ENCODE results near the gene NXPH2. TPM values are rescaled to one million over a fixed set of nuclear protein-coding genes. Genes with fewer than 3 reads are reported as not detected.

The NXPH2 gene
- total and polyA plus RNA-seq, 2 experiments from 2014 or later = 5.4 to 8.4 TPM

DNA sequence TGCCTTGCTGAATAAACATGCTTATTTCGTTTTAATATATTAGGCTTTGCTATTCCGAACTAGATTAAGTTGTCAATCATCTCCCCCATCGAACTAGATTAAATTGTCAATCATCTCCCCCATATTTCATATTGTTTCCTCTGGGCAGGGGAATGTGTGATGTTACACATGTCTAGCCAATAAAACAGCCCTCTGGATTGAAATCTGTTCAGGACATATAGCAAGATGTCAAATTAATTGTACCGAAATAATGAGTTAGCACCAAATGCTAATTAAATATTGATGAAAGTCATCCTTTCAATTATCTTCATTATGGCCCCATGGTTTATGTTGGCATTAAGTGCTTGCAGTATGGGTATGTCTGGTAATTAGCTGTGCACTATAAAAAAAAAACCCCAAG lies 143.1 kb downstream of the NXPH2 start:
- H3K4me3 ChIP-seq = no peak overlapping the region
- no peak overlapping the region for H3K27ac ChIP-seq
- no peaks in the 10 kb centered on the region for H3K27me3 ChIP-seq
- no peak for DNase-seq (ENCODE audit: low read depth in 1 of 2, low spot score in 1 of 2)
- TF ChIP-seq, protein P1, sequence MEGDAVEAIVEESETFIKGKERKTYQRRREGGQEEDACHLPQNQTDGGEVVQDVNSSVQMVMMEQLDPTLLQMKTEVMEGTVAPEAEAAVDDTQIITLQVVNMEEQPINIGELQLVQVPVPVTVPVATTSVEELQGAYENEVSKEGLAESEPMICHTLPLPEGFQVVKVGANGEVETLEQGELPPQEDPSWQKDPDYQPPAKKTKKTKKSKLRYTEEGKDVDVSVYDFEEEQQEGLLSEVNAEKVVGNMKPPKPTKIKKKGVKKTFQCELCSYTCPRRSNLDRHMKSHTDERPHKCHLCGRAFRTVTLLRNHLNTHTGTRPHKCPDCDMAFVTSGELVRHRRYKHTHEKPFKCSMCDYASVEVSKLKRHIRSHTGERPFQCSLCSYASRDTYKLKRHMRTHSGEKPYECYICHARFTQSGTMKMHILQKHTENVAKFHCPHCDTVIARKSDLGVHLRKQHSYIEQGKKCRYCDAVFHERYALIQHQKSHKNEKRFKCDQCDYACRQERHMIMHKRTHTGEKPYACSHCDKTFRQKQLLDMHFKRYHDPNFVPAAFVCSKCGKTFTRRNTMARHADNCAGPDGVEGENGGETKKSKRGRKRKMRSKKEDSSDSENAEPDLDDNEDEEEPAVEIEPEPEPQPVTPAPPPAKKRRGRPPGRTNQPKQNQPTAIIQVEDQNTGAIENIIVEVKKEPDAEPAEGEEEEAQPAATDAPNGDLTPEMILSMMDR (IDR thresholded peaks at IDR 0.05; ENCODE audit: low read depth, low read length) = no peak
- no peaks in the 10 kb centered on the region for H3K9me3 ChIP-seq (ENCODE audit: low read depth)
- no peaks in the 10 kb centered on the region for H3K36me3 ChIP-seq
- peaks cover 28% of the 10 kb centered on the region for H3K4me1 ChIP-seq (ENCODE audit: low read depth)

DNA sequence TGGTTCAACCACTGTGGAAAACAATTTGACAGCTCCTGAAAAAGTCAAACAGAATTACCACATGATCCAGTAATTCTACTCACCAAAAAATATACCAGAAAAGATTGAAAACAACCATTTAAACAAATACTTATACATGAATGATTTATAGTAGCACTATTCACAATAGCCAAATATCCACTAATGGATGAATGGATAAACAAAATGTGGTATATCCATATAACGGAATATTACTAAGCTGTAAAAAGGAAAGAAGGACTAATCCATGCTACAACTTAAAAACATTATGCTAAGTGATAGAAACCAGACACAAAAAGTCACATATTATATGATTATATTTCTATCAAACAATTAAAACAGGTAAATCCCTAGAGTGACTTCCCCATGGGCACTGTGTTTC lies 147.1 kb downstream of the NXPH2 start:
- Histone ChIP-seq H3K4me3 (no peak overlapping the region), H3K27me3 (no peaks in the 10 kb centered on the region), H3K27ac (no peak overlapping the region), H3K4me1 (ENCODE audit: low read depth) (peaks cover 13% of the 10 kb centered on the region), H3K9me3 (ENCODE audit: low read depth) (no peaks in the 10 kb centered on the region), H3K36me3 (no peaks in the 10 kb centered on the region)
- TF ChIP-seq, protein P1 (IDR thresholded peaks at IDR 0.05; ENCODE audit: low read depth, low read length) = no peak
- DNase-seq (ENCODE audit: low read depth in 1 of 2, low spot score in 1 of 2) = no peak

DNA sequence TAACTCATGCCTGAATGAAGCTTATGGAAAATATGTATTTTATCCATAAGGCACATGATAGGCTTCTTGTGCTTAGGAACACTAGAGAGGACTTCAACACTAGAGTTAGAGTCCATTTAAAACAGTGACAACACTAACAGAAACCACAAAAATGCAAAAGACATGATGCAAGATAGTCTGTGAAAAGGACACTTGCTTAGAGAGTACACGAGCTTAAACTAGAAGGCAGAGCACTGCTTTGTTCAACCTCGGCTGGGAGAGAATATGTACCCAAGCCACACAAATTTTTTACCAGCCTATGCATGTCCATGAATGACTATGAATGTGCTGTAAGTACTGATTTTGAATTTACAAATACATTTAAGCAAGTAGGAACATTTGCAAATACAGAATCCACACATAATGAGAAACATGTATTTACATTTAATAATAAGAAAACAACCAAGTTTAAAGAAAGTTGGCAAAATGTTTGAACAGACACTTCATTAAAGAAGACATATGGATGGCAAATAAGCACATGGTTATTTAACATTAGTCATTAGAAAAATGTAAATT lies 148.0 kb downstream of the NXPH2 start:
- Histone ChIP-seq H3K27ac (no peak overlapping the region), H3K9me3 (ENCODE audit: low read depth) (no peaks in the 10 kb centered on the region), H3K4me1 (ENCODE audit: low read depth) (peaks cover 13% of the 10 kb centered on the region), H3K36me3 (no peaks in the 10 kb centered on the region), H3K4me3 (no peak overlapping the region), H3K27me3 (no peaks in the 10 kb centered on the region)
- DNase-seq (ENCODE audit: low read depth in 1 of 2, low spot score in 1 of 2) = peak in 1 of 2 donors; percentile 45
- TF ChIP-seq, protein P1 (IDR thresholded peaks at IDR 0.05; ENCODE audit: low read depth, low read length) = no peak

GRCh38 chr2:138630164-138630563 lies 150.0 kb downstream of the NXPH2 start:
- no peak overlapping the region for H3K27ac ChIP-seq
- no peaks in the 10 kb centered on the region for H3K9me3 ChIP-seq (ENCODE audit: low read depth)
- H3K36me3 ChIP-seq = no peaks in the 10 kb centered on the region
- TF ChIP-seq, protein P1 (IDR thresholded peaks at IDR 0.05; ENCODE audit: low read depth, low read length) = no peak
- H3K27me3 ChIP-seq = no peaks in the 10 kb centered on the region
- DNase-seq (ENCODE audit: low read depth in 1 of 2, low spot score in 1 of 2) = peak in 1 of 2 donors; percentile 23
- H3K4me3 ChIP-seq = no peak overlapping the region
- H3K4me1 ChIP-seq (ENCODE audit: low read depth) = no peaks in the 10 kb centered on the region

GRCh38 chr2:138626148-138626547 lies 154.0 kb downstream of the NXPH2 start:
- Histone ChIP-seq H3K36me3 (no peaks in the 10 kb centered on the region), H3K27ac (no peak overlapping the region), H3K27me3 (no peaks in the 10 kb centered on the region), H3K4me1 (ENCODE audit: low read depth) (no peaks in the 10 kb centered on the region), H3K9me3 (ENCODE audit: low read depth) (no peaks in the 10 kb centered on the region), H3K4me3 (no peak overlapping the region)
- DNase-seq (ENCODE audit: low read depth in 1 of 2, low spot score in 1 of 2) = no peak
- TF ChIP-seq, protein P1 (IDR thresholded peaks at IDR 0.05; ENCODE audit: low read depth, low read length) = no peak
